SIG-M5 treated with dmso at 0.1 percent for 504 hours (cell line): Measurements from ENCODE around the gene HLTF.
A peak's percentile ranks its signal among the peaks of the same experiment; 100 is the strongest.

Source experiments
- DNase-seq: peaks from one replicate; lab custom pipeline; 2025; ENCODE audit not compliant: unreplicated experiment; lab: John Stamatoyannopoulos, UW

Gene HLTF

DNA sequence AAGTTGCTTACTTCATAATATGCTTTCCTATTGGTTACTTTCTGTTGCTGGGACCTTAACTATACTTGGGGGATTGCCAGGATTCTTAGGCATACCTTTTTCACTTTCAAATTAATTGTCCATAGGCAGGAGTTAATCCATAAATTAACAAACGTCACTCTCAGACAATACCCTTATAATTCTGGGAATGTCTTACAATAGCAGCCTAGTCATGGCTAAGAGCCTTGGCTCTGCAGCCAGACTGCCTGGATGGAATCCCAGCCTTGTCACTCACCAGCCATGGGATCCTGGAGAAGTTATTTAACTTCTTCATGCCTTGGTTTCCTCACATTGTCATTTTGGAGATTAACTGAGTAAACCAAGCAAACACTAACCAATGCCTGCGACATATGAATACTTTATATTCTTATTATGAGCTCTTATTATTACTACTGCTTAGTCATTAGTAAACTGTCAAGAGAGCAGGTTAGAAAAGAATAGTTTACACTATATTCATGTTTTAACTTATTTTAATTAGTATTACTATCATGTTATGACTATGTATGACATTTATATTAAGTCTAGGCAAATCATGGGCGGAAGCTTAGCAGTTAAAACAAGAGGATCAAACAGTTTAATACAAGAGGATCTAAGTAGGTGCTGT is 66.0 kb downstream of the HLTF start:
- no peak for DNase-seq

DNA sequence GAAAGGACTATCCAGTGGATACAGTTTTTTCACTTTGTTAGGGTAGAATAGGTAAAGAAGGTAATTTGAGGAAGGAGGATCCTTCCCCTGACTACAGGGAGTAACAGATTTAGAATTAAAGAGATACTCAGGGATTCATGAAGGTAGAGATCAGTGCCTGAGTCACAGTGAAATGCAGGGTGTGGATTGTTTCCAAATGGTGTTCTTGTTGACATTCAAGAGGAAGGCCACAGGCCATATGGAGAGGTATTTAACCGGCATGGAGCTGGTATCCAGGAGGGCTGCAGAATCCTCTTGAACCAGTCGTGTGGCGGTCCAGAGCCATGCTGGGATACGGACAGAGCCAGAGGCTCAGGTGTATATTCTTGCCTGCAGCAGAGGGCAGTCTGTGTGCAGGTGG is 66.8 kb downstream of the HLTF start:
- DNase-seq: no peak

DNA sequence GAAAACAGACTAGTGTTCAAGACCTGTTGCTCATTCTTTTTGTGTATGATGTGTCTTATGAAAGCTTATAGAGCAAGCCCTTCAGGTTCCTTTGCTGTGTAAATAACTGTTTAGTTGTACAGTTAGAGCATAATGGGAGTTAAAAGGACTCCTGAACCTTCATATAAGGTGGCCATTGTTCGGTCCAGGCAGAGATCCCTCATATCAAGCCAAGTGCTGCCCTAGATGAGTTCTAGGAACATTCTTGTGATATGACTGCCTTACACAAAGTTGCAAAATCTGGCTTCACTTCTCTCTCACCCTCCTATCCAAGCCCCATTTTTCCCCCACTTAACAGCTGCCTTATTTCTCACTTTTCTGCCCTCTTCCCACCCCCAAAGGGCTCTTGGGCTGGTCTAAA is 68.1 kb downstream of the HLTF start:
- no peak for DNase-seq

DNA sequence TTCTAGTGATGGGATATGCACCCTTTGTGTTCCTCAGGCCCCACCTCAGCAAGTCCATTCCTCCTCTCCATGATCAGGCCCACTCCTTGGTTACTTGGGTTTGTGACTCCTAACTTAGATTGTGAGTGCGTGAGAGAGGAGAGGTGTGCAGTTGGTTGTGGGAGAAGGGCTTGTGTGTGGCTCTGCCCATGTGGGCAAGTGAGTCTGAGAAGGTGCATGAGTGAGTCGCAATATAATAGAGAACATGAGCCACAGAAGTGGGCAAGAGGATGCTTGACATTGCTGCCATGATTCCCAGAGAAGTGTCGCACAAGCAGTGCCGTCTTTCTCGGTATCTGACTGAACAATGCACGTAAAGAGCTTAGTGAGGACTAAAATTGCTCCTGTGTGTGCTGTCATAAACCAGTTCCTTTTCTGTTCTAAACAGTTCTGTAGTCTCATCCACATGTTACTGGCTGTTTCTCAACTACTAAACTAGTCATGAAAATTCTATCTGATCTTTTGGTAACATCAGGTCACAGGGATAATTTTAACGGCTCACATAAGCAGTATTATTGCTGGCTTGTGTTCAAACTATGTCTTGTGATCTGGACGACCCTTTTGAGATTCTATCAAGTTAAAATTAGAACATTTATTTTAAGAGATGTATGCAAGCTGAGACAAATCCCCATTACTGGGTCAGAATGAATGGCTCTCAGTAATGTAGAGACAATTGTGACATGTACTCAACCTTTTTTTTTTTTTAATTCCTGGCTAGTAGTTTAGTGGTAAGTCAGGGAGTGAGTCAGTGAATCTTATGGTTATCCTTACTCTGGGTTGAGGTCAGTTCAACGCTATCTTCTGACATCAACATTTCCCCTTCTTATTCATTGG is 69.4 kb downstream of the HLTF start:
- no peak for DNase-seq

DNA sequence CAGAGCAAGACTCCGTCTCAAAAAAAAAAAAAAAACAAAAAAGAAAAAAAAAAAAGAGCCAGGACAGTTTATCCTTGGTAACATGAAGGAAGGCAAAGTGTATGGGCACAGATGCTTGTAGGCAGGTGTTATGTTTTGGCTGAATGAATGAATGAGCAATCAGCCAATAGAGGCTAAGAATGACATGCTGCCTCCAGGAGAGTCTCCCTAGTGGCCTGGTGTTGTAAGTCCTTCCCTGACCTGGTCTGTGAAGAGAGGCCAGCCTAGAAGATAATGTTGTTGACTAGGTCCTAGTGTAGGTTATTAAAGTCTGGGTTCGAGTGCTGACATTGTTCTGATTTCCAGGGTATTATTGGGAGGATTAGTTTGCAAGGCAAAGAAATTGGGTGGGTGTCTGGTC is 70.1 kb downstream of the HLTF start:
- DNase-seq: no peak

DNA sequence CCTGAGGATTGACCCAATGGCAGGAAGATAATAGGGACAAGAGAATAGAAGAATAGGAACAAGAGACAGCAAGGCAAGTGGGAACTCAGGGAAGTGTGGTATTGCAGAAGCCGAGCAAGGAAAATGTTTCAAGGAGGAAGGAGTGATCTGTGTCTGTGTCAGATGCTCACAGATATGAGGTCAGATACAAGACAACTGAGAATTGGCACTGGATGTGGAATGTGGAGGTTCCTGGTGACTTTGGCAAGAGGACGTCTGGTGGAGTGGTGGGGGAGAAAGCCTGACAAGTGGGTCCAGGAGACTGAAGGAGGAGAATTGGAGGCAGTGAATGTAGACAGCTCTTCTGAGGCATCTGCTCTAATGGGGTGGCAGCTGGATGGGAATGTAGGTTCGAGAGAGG is 70.9 kb downstream of the HLTF start:
- DNase-seq: no peak

DNA sequence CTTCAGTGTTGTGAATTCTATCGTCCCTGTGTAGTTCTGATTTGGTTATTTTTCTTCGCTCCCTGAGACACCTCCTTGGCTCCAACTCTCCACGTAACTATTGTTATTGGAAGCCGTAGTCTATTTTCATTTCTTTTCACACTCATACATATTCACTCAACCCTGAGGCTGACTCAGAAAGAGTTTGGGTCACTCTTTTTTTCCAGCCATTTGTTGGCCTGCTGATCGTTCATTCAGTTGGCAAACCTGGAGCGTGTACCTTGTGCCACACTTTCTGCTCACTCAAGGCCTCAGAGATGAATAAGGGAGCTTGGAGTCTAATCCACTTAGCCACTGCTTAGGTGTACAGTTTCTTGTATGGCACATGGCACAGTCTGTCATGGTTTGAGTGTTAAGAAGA is 72.6 kb downstream of the HLTF start:
- DNase-seq: no peak

DNA sequence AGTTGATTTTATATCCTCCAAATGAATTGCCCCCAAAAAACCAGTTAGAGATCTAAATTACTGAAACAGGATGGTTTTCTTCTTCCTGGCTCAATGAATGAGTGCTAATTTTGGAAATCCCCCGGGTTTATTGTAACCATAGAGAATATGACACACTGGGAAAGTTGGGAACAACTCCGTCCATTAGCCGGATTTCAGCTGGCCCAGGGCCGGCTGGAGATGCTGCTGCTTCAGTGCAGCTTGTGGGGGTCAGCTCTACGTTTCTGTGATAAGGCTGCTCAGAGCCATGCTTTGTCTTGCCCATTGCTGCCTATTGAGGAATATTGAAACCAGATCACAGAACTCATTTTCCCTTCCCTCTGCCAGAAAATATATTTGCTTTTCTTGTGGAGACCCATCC is 74.7 kb downstream of the HLTF start:
- no peak for DNase-seq

DNA sequence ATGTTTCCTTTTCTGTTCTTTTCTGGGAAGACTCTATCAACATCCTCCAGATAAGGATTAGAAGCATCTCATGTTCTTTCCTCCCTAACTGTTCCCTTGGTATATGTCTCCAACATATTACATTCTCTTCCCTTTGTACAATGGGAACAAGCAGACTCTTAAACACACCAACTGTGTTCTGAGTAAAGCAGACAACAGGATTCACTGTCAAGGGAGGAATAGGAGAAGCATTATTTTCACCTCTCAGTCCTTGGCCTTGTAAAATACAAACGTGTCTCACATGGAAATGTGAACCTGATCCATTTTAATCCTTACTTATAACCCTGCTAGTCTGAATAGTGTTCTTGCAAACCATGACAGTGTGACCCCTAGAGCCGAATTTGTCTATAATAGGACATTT is 75.4 kb downstream of the HLTF start:
- no peak for DNase-seq

DNA sequence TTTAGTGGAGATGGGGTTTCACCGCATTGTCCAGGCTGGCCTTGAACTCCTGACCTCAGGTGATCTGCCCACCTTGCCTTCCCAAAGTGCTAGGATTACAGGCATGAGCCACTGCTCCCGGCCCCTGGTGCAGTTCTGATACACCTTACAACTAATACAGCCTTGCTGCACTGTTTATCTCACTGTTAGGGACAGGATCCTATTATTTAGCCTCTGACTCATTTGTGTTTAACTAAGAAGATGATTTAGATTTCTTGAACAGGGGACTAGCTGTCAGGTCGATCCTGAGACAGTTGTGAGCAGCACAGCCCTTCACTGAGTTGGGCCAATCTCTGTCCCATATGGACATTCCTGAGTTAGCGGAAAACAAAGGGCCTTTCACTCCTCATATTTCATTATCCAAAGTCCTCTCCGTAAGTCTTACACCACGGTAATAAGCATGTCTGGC is 75.8 kb downstream of the HLTF start:
- DNase-seq: no peak

DNA sequence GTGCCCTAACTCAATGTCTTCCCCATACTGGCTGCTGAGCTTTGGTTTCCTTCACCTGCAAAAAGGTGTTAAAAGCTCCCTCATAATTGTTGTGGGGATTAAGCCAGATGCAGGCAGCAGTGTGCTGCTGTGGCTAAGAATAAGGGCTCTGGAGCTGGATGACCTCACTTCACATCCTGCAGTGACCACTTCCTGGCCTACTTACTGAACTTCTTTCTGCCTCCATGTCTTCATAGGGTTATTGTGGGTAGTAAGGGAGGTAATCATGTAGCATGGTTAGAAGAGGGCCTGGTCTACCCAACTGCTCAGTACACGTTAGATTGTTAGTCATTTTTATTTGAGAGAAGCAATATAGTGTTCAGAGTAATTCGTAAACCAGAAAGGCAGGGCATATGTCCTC is 76.6 kb downstream of the HLTF start:
- DNase-seq: no peak

DNA sequence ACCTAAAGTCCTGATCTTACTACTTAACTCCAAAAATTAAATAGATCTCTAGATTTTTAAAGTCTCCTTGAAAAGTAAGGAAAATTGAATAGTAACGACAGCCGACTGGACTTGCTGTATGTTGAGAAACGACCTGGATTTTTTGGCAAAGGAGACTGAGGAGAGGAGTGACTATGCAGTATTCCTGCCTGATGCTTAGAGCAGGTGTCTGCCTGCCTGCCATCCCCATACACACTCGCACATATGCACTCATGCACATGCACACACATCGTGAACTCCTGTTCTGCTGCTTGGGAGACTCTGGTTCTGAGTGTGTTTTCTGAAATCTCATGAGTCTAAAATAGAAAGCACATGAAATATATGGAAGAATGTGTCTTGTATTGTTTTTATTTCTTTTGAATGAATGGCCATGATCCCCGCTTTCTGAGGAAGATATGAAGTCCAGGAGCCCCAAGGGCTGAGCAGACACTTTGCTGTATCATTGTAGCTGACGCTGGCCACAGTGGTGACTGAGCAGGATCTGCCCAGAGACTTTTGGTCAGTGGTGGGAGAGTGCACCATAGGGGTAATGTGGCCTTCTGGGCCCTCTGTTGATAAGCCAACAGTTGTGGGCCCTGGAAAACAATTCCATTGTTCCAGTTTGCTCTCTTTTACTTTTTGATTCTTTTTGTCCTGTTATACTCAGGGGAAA is 78.6 kb downstream of the HLTF start:
- DNase-seq: no peak

DNA sequence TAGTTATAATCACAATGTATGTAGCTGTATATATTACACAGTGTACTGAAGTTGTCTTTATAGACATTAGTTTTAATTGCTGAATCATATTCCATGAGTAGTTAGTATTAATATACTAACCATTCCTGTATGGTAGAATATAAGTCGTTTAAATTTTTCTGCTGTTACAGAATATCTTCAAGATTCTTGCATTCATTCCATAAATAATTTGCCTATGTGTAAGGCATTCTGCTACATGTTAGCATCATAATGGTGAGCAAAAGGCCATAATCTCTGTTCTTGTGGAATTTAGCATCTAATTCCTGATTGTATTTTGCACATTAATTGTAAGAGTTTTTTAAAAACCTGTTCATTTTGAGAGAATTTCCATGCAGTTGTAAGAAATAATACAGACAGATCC is 80.9 kb downstream of the HLTF start:
- no peak for DNase-seq

DNA sequence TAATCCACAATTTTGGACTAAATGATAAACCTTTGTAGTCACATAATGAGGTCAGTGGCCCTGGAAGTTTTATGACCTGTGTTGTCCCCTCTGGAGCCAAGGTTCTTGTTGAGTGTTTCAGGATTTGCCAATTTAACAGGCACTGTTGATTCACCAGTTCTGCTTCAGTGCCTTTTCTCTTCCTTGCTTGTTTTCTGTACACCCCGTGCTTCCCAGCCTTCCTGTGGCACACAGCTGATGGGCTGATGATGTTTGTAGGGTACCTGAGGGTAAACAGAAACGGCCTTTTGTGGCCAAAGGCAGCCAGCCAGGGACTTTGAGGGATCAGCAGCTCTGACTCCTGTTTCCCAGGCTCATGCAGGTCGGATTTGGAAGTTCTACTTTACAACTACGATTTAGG is 81.7 kb downstream of the HLTF start:
- no peak for DNase-seq

DNA sequence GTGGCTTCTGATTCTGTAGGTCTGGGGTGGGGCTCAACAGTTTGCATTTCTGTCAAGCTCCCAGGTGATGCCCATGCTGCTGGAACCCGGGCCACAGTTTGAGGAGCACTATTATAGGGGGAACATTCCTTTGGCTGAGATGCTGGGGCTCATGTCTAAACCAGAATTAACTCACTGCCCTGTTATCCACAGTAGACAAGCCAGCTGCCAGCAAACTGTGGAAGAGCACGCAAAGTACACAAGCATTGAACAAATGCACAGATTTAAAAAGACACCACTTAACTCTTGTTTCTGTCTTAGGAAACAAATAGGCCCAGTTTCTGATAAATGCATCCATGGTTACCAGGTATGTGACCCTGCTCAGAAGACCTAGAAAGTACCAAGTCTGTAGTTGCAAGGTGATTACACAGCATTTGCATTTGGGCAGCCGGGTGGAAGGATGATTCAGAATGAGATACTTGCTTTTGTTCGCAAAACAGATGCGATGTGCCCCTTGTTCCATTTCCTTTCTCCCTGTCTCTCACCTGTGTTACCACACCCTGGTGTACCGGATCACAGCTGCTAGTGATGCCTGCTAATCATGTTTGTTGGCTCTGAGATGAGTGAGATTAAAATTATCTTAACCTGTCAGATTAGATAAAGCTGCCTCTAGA is 82.6 kb downstream of the HLTF start:
- DNase-seq: no peak

DNA sequence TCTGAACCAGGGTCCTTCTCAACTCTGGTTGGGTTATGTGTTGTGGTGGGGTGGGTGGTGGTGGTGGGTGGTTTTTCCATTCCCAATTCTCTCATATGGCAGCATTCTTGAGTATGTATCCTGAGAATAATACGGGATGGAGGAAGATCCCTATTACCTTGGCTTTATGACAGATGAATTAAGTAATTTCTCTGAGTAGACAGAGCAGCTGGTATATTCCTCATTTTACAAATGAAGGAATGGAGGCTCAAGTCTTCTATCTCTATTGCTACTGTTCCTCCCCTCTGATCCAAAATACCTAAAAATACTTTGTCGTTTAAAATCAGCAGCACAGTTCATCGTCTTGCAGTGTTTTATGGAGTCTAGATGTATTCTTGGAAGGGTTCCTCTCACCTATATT is 84.6 kb downstream of the HLTF start:
- no peak for DNase-seq

DNA sequence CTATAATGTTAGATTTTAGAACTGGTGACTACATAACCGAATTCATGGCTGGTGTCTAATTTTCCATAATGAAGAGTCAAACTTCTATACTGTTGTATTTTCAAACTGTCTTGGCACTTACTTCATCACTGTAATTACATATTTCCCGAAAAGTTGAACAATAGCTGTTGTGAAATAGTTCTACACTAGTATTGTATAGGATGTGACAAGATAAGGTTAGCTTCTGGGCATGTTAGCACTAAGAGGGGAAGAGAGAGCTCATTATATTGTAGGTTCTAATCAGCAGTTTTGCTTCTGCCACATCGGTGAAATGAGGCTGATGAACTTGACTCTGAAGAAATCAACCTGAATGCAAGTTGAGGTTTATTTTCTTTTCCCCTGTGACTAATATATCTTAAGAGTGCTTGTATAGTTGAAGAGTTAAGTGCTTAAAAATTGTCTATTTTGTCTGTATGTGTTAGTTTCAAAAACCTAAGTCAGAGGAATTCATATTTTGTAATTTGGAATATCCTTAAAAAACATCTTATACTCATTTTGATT is 86.1 kb downstream of the HLTF start:
- DNase-seq: peak; percentile 87

DNA sequence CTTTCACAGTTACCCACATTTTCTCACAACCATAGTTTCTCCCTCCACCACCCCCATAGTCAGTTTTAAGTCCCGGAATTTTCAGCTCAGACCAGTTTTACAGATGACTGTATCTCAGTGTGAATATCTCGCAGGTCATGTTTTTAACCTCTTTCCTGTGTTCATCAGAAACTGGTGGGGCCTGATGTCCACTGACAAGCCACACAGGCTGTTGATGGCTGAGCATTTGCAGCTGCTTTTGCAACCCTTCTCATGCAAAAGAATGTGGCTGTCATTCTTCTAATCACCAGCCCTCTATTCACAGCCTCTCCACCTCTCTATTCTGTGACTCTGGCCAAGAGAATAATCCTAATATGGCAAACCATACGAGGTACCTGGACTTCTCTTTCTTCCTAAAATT is 86.5 kb downstream of the HLTF start:
- no peak for DNase-seq

DNA sequence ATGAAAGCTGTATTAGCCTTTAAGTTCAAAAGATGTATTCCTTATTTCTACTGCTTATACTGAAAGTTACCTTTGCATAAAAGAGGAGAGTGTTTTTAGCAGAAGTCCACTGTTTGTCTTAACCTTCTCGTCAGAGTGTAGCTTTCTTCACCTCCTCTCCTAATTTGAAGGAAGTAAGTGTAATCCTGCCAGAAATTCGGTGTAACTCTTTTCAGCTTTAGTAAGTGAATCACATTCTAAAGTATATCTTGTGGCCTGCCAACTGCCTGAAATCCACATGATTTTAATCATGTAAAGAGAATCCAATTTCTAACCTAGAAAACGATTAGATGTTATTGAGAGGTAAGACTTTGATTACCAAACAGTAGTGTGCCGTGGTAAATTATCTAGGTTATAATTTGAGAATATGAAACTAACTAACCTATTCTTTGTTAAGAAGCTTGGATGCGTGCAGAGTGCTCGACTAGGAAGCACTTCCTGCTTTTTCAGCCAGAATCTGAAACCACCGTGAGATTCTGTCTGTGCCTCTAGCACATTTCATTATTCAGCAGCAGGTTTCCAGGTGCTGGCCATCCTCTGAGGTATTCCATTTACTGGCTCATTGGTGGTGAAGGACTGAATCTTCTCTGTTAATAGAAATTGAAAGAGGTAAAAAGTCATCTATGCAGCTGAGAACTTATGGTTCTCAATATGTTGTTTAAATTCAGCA is 87.5 kb downstream of the HLTF start:
- peak; percentile 4 for DNase-seq

DNA sequence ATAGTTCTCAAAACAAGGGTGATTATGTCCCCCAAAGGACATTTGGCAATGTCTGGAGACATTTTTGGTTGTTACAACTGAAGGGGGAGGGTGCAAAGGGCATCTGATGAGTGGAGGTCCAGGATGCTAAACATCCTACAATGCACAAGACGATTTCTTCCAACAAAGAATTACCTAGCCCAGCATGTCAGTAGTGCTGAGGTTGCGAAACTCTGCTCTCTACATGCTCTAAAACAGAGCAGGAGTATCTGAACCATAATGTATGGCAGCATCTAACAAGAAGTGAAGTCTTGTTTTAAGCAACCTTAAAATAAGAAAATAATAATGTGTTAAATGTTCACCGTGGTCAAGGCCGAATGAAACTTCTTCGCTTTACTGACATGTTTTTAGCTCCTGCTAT is 88.0 kb downstream of the HLTF start:
- DNase-seq: no peak

DNA sequence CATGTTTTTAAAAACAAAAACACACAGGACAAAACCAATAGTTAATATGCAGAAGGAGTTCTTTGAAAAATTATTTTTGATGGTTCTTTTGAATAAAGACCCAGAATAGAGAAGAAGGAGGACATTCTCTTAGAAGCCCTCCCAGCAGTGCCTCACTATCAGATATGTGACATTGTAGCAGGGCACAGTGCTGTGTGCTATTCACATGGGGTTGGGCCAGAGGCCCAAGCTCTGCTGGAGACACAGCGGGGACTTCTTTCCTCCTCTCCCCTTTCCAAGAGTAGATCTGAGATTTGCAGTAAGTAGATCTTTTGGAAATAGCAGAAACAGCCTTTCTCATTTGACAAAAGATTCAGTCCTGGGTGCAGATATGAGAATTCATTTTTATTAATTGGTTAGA is 88.7 kb downstream of the HLTF start:
- no peak for DNase-seq
